ENCODE data around the gene ZNF215. TPM values are rescaled to one million over a fixed set of nuclear protein-coding genes. Genes with fewer than 3 reads are reported as not detected.

ZNF215 gene
- total RNA-seq, 4 donors from 2014 or later: 0.36 to 1.6 (median 1.2) TPM

GRCh38 chr11:6925636-6926207, 504 bp upstream of the ZNF215 start:
- Histone ChIP-seq H3K4me1 (peaks cover 10% of the 10 kb centered on the region), H3K27ac (no peak overlapping the region), H3K36me3 (no peaks in the 10 kb centered on the region), H3K27me3 (no peaks in the 10 kb centered on the region), H3K4me3 (peak overlapping the region; percentile 58), H3K9me3 (no peaks in the 10 kb centered on the region)
- 47% methylated on average over 2 of the region's 2 CpGs for WGBS
- no peak for DNase-seq (ENCODE audit: low spot score in 2 of 2)
- TF ChIP-seq CTCF (IDR thresholded peaks at IDR 0.05) (no peak), EP300 (IDR thresholded peaks at IDR 0.05) (no peak), POLR2AphosphoS5 (IDR thresholded peaks at IDR 0.05) (no peak), POLR2A (IDR thresholded peaks at IDR 0.05) (no peak)

GRCh38 chr11:6927030-6927617, 898 bp downstream of the ZNF215 start:
- Histone ChIP-seq H3K9me3 (no peaks in the 10 kb centered on the region), H3K4me3 (peak overlapping the region; percentile 58), H3K27me3 (no peaks in the 10 kb centered on the region), H3K4me1 (peaks cover 10% of the 10 kb centered on the region), H3K27ac (no peak overlapping the region), H3K36me3 (no peaks in the 10 kb centered on the region)
- no peak for DNase-seq (ENCODE audit: low spot score in 2 of 2)
- WGBS: 13% methylated on average over 11 of the region's 11 CpGs
- TF ChIP-seq POLR2A (IDR thresholded peaks at IDR 0.05) (no peak), POLR2AphosphoS5 (IDR thresholded peaks at IDR 0.05) (no peak), EP300 (IDR thresholded peaks at IDR 0.05) (no peak), CTCF (IDR thresholded peaks at IDR 0.05) (no peak)

GRCh38 chr11:6928916-6929315, 2.7 kb downstream of the ZNF215 start:
- WGBS: 66% methylated on average over 4 of the region's 4 CpGs
- no peak overlapping the region for H3K4me3 ChIP-seq
- H3K27ac ChIP-seq: no peak overlapping the region
- H3K36me3 ChIP-seq: no peaks in the 10 kb centered on the region
- TF ChIP-seq EP300 (IDR thresholded peaks at IDR 0.05): no peak
- no peaks in the 10 kb centered on the region for H3K9me3 ChIP-seq
- H3K4me1 ChIP-seq: peaks cover 10% of the 10 kb centered on the region
- DNase-seq (ENCODE audit: low spot score in 2 of 2): no peak
- no peaks in the 10 kb centered on the region for H3K27me3 ChIP-seq

- no peak for TF ChIP-seq POLR2A (IDR thresholded peaks at IDR 0.05)
- TF ChIP-seq CTCF (IDR thresholded peaks at IDR 0.05): no peak
- TF ChIP-seq EP300 (IDR thresholded peaks at IDR 0.05): no peak
- no peak for TF ChIP-seq POLR2AphosphoS5 (IDR thresholded peaks at IDR 0.05)
- H3K27me3 ChIP-seq: no peaks in the 10 kb centered on the region
- H3K27ac ChIP-seq: no peak overlapping the region
- no peaks in the 10 kb centered on the region for H3K9me3 ChIP-seq
- no peak for DNase-seq (ENCODE audit: low spot score in 2 of 2)
- H3K36me3 ChIP-seq: no peaks in the 10 kb centered on the region
- 75% methylated on average over 3 of the region's 3 CpGs for WGBS
- H3K4me1 ChIP-seq: peaks cover 10% of the 10 kb centered on the region
- no peak overlapping the region for H3K4me3 ChIP-seq
Observed at GRCh38 chr11:6931146-6931713, 5.0 kb downstream of the ZNF215 start.

GRCh38 chr11:6932145-6932544, 5.9 kb downstream of the ZNF215 start:
- Histone ChIP-seq H3K4me1 (peaks cover 4% of the 10 kb centered on the region), H3K9me3 (no peaks in the 10 kb centered on the region), H3K4me3 (no peak overlapping the region), H3K27ac (no peak overlapping the region), H3K36me3 (no peaks in the 10 kb centered on the region), H3K27me3 (no peaks in the 10 kb centered on the region)
- TF ChIP-seq POLR2A (IDR thresholded peaks at IDR 0.05) (no peak), CTCF (IDR thresholded peaks at IDR 0.05) (no peak), POLR2AphosphoS5 (IDR thresholded peaks at IDR 0.05) (no peak), EP300 (IDR thresholded peaks at IDR 0.05) (no peak)
- DNase-seq (ENCODE audit: low spot score in 2 of 2): no peak
- WGBS: 74% methylated on average over 7 of the region's 7 CpGs
